Caco-2 (cell line): Measurements from ENCODE around the gene BTNL8. TPM values are rescaled to one million over a fixed set of nuclear protein-coding genes. Genes with fewer than 3 reads are reported as not detected.

ENCODE experiments used
- BruUV-seq: library from RNA; stranded (reverse); fragments of 400-500 nt; replicated peaks from 2 replicates; lab custom pipeline; 2021; lab: Mats Ljungman, UMichigan
- CTCF ChIA-PET: fragments of 300-600 bp; sonication (Branson Sonifier 250); formaldehyde crosslinking; loops from one replicate; lab custom pipeline; 2022; ENCODE audit warnings: antibody characterized with exemption; lab: Charles Lee
- POLR2A ChIA-PET: fragments of 300-600 bp; sonication (Branson Sonifier 250); formaldehyde crosslinking; loops from one replicate; lab custom pipeline; 2022; ENCODE audit warnings: antibody characterized with exemption; lab: Charles Lee
- DNase-seq, 2 experiments: peaks; one replicate each; pipeline versions ENCODE4 v3.0.0 to v3.0.0-alpha.2; 2020 to 2022
- H3K27me3 ChIP-seq: replicated peaks from 2 replicates; pipeline ENCODE4 v1.6.0; 2011; ENCODE audit warnings: low read length; ENCODE audit not compliant: control insufficient read depth, insufficient read depth
- H3K36me3 ChIP-seq: 2 replicates; pipeline ENCODE4 v1.5.1; 2011; ENCODE audit warnings: low read length; ENCODE audit not compliant: control insufficient read depth, insufficient read depth
- H3K4me1 ChIP-seq: fragments of 250-450 bp; sonication (Bioruptor Pico); 2 replicates; pipeline ENCODE4 v1.5.1; 2020; ENCODE audit warnings: mild to moderate bottlenecking
- H3K4me3 ChIP-seq: 2 replicates; pipeline ENCODE4 v1.5.1; 2011; ENCODE audit warnings: low read depth, mild to moderate bottlenecking, control low read depth, low read length
- H3K9me3 ChIP-seq: fragments of 250-450 bp; sonication (Bioruptor Pico); 2 replicates; pipeline ENCODE4 v1.5.1; 2020; ENCODE audit warnings: mild to moderate bottlenecking, moderate library complexity
- H3K27ac Mint-ChIP-seq: one replicate; pipeline ENCODE4 v1.8.0; 2022; ENCODE audit warnings: mixed read lengths; ENCODE audit not compliant: unreplicated experiment
- H3K27me3 Mint-ChIP-seq: one replicate; pipeline ENCODE4 v1.8.0; 2022; ENCODE audit warnings: mixed read lengths; ENCODE audit not compliant: insufficient read depth, unreplicated experiment
- H3K36me3 Mint-ChIP-seq: one replicate; pipeline ENCODE4 v1.8.0; 2022; ENCODE audit warnings: mild to moderate bottlenecking, mixed read lengths; ENCODE audit not compliant: insufficient read depth, unreplicated experiment
- H3K4me1 Mint-ChIP-seq: one replicate; pipeline ENCODE4 v1.8.0; 2022; ENCODE audit warnings: low read depth, mixed read lengths; ENCODE audit not compliant: unreplicated experiment
- H3K4me3 Mint-ChIP-seq: one replicate; pipeline ENCODE4 v1.8.0; 2022; ENCODE audit warnings: mild to moderate bottlenecking, moderate library complexity, mixed read lengths; ENCODE audit not compliant: unreplicated experiment
- H3K9me3 Mint-ChIP-seq: one replicate; pipeline ENCODE4 v1.8.0; 2022; ENCODE audit warnings: mixed read lengths; ENCODE audit not compliant: unreplicated experiment
- CTCF ChIP-seq, 2 experiments: fragments of 200-600 bp in 1 of 2; IDR thresholded peaks; 1 replicate in 1 of 2; 2 replicates in 1 of 2; pipeline versions ENCODE4 v1.5.1 to v1.8.0; 2011 to 2022; ENCODE audit warnings: antibody characterized with exemption in 1 of 2, control low read depth in 1 of 2, inconsistent platforms in 1 of 2, low read depth in 1 of 2, low read length in 1 of 2, mild to moderate bottlenecking in 1 of 2, moderate library complexity in 1 of 2; ENCODE audit not compliant: insufficient read depth in 1 of 2, severe bottlenecking in 1 of 2, unreplicated experiment in 1 of 2
- intact Hi-C: fragments of 100-400 bp; cut with micrococcal nuclease; formaldehyde crosslinking; loops from one replicate; pipeline ENCODE4 v1.10.0; 2022; ENCODE audit not compliant: unreplicated experiment
- total RNA-seq: library from RNA; stranded (reverse); gene quantifications from 2 replicates; pipeline ENCODE4 v1.2.3, GENCODE V29; 2022

Gene BTNL8
- total RNA-seq, 1 experiment from 2014 or later, result 6.0 TPM

GRCh38 chr5:180869587-180869986 is 29.4 kb upstream of the BTNL8 start:
- H3K36me3 Mint-ChIP-seq, result no peaks in the 10 kb centered on the region
- no peak for DNase-seq
- Histone ChIP-seq H3K4me1 (peaks cover 6% of the 10 kb centered on the region; the same call in 1 of the 2 replicates), H3K27me3 (no peaks in the 10 kb centered on the region), H3K9me3 (no peaks in the 10 kb centered on the region), H3K4me3 (no peak overlapping the region), H3K36me3 (no peaks in the 10 kb centered on the region)
- no peak overlapping the region for H3K27ac Mint-ChIP-seq
- no peaks in the 10 kb centered on the region for H3K9me3 Mint-ChIP-seq
- ChIA-PET POLR2A (interaction anchor here (1.1 kb wide), 1 partner anchor 10 kb away, joined by 4 read pairs; no protein-coding TSS in a partner anchor), CTCF (interaction anchor here (0.7 to 1.0 kb wide), 7 partner anchors 9 to 304 kb away, joined by 3 to 4 read pairs (median 3); no protein-coding TSS in a partner anchor)
- H3K4me3 Mint-ChIP-seq, result no peak overlapping the region
- H3K4me1 Mint-ChIP-seq, result peaks cover 19% of the 10 kb centered on the region
- no peaks in the 10 kb centered on the region for H3K27me3 Mint-ChIP-seq
- BruUV-seq, result no TSS peak
- intact Hi-C loops, result loop anchor here (1.0 to 5.0 kb wide), 6 partner anchors 17 to 315 kb away; no protein-coding TSS in a partner anchor
- TF ChIP-seq CTCF (IDR thresholded peaks at IDR 0.05; ENCODE audit: insufficient read depth in 1 of 2, low read depth in 1 of 2, low read length in 1 of 2, severe bottlenecking in 1 of 2, unreplicated experiment in 1 of 2), result no peak

- Mint-ChIP-seq H3K4me3 (no peak overlapping the region), H3K36me3 (no peaks in the 10 kb centered on the region), H3K27ac (no peak overlapping the region), H3K9me3 (no peaks in the 10 kb centered on the region), H3K27me3 (no peaks in the 10 kb centered on the region), H3K4me1 (peaks cover 17% of the 10 kb centered on the region)
- no peak for TF ChIP-seq CTCF (IDR thresholded peaks at IDR 0.05; ENCODE audit: insufficient read depth in 1 of 2, low read depth in 1 of 2, low read length in 1 of 2, severe bottlenecking in 1 of 2, unreplicated experiment in 1 of 2)
- ChIA-PET CTCF (no interaction called here), POLR2A (no interaction called here)
- Histone ChIP-seq H3K27me3 (no peaks in the 10 kb centered on the region), H3K4me3 (no peak overlapping the region), H3K4me1 (peaks cover 6% of the 10 kb centered on the region; the same call in 1 of the 2 replicates), H3K9me3 (no peaks in the 10 kb centered on the region), H3K36me3 (no peaks in the 10 kb centered on the region)
- intact Hi-C loops, result no loop called here
- no peak for DNase-seq
- BruUV-seq, result no TSS peak
Measured at GRCh38 chr5:180870276-180871068, 28.5 kb upstream of the BTNL8 start.

GRCh38 chr5:180872419-180872818 is 26.5 kb upstream of the BTNL8 start:
- no peaks in the 10 kb centered on the region for H3K27me3 Mint-ChIP-seq
- peaks cover 6% of the 10 kb centered on the region; the same call in 1 of the 2 replicates for H3K4me1 ChIP-seq
- no peak for DNase-seq
- H3K4me3 ChIP-seq, result no peak overlapping the region
- H3K27me3 ChIP-seq, result no peaks in the 10 kb centered on the region
- CTCF ChIA-PET, result no interaction called here
- no peaks in the 10 kb centered on the region for H3K36me3 Mint-ChIP-seq
- intact Hi-C loops, result no loop called here
- H3K36me3 ChIP-seq, result no peaks in the 10 kb centered on the region
- peaks cover 8% of the 10 kb centered on the region for H3K4me1 Mint-ChIP-seq
- no peak for TF ChIP-seq CTCF (IDR thresholded peaks at IDR 0.05; ENCODE audit: insufficient read depth in 1 of 2, low read depth in 1 of 2, low read length in 1 of 2, severe bottlenecking in 1 of 2, unreplicated experiment in 1 of 2)
- H3K27ac Mint-ChIP-seq, result no peak overlapping the region
- H3K9me3 Mint-ChIP-seq, result no peaks in the 10 kb centered on the region
- no TSS peak for BruUV-seq
- no peaks in the 10 kb centered on the region for H3K9me3 ChIP-seq
- H3K4me3 Mint-ChIP-seq, result no peak overlapping the region
- POLR2A ChIA-PET, result no interaction called here
